HEK293 (cell line): ENCODE data around the gene MYO1D.
A peak's percentile ranks its signal among the peaks of the same experiment; 100 is the strongest.

ENCODE experiments used
- CTCF ChIA-PET: fragments of 350-600 bp; formaldehyde crosslinking; extraction: SDS; loops from one replicate; lab custom pipeline; 2021; ENCODE audit warnings: antibody characterized with exemption; lab: Yijun Ruan, JAX
- POLR2A ChIA-PET: fragments of 300-600 bp; formaldehyde crosslinking; extraction: SDS; loops from one replicate; lab custom pipeline; 2020; ENCODE audit warnings: antibody characterized with exemption, inconsistent platforms; lab: Yijun Ruan, JAX
- H3K27ac ChIP-seq: fragments of 200-500 bp; sonication (Bioruptor generic); 2 replicates; pipeline ENCODE4 v1.5.1; 2014; ENCODE audit warnings: low read depth, low read length, control low read depth, inconsistent platforms; ENCODE audit errors: extremely low read depth
- H3K36me3 ChIP-seq, 2 experiments: fragments of 200-500 bp in 1 of 2; sonication (Bioruptor generic) in 1 of 2; 1 replicate in 1 of 2; 2 replicates in 1 of 2; pipeline ENCODE4 v1.5.1; 2014 to 2017; ENCODE audit warnings: inconsistent platforms in 2 of 2, low read length in 2 of 2; ENCODE audit not compliant: control insufficient read depth in 2 of 2, insufficient read depth in 1 of 2
- H3K4me1 ChIP-seq: fragments of 200-500 bp; sonication (Bioruptor generic); 2 replicates; pipeline ENCODE4 v1.5.1; 2014; ENCODE audit warnings: mild to moderate bottlenecking, low read length, inconsistent platforms; ENCODE audit not compliant: control insufficient read depth, insufficient read depth
- H3K4me3 ChIP-seq: 2 replicates; pipeline ENCODE4 v1.5.1; 2011; ENCODE audit warnings: low read depth, mild to moderate bottlenecking, control low read depth, low read length, moderate library complexity
- H3K9me3 ChIP-seq: fragments of 200-500 bp; sonication (Bioruptor generic); 2 replicates; pipeline ENCODE4 v1.5.1; 2014; ENCODE audit warnings: low read depth, low read length, inconsistent platforms; ENCODE audit not compliant: control insufficient read depth, insufficient read depth
- EGR2 ChIP-seq: fragments of 450-650 bp; formaldehyde crosslinking; IDR thresholded peaks from 2 replicates; pipeline ENCODE4 v1.5.1; 2016; ENCODE audit warnings: low read depth, missing biosample characterization, missing genetic modification characterization
- HOXD13 ChIP-seq: sonication (generic); formaldehyde crosslinking; IDR thresholded peaks from 2 replicates; pipeline ENCODE4 v1.8.0; 2022; ENCODE audit warnings: missing genetic modification reagents, borderline replicate concordance
- IKZF3 ChIP-seq: fragments of 450-650 bp; IDR thresholded peaks from 2 replicates; pipeline ENCODE4 v1.5.0; 2018; ENCODE audit warnings: missing biosample characterization, mild to moderate bottlenecking, missing genetic modification characterization, moderate library complexity
- SALL2 ChIP-seq: fragments of 450-650 bp; formaldehyde crosslinking; IDR thresholded peaks from 2 replicates; pipeline ENCODE4 v1.5.0; 2017; ENCODE audit warnings: missing biosample characterization, mild to moderate bottlenecking, missing genetic modification characterization, borderline replicate concordance
- WT1 ChIP-seq: fragments of 450-650 bp; formaldehyde crosslinking; IDR thresholded peaks from 2 replicates; pipeline ENCODE4 v1.5.1; 2016; ENCODE audit warnings: missing biosample characterization, missing genetic modification characterization
- ZFP69B ChIP-seq: fragments of 450-650 bp; formaldehyde crosslinking; IDR thresholded peaks from 2 replicates; pipeline ENCODE4 v1.5.1; 2016; ENCODE audit warnings: missing biosample characterization, missing genetic modification characterization
- ZNF174 ChIP-seq: fragments of 450-650 bp; formaldehyde crosslinking; IDR thresholded peaks from 2 replicates; pipeline ENCODE4 v1.5.0; 2017; ENCODE audit warnings: missing biosample characterization, mild to moderate bottlenecking, missing genetic modification characterization
- ZNF202 ChIP-seq: fragments of 450-650 bp; formaldehyde crosslinking; IDR thresholded peaks from 2 replicates; pipeline ENCODE4 v1.5.1; 2016; ENCODE audit warnings: missing biosample characterization, missing genetic modification characterization, borderline replicate concordance
- ZNF214 ChIP-seq: fragments of 450-650 bp; formaldehyde crosslinking; IDR thresholded peaks from 2 replicates; pipeline ENCODE4 v1.5.1; 2017; ENCODE audit warnings: missing biosample characterization, mild to moderate bottlenecking, missing genetic modification characterization, borderline replicate concordance
- ZNF37A ChIP-seq: fragments of 450-650 bp; IDR thresholded peaks from 2 replicates; pipeline ENCODE4 v1.5.1; 2018; ENCODE audit warnings: missing biosample characterization, missing genetic modification characterization
- ZNF394 ChIP-seq: fragments of 450-650 bp; formaldehyde crosslinking; IDR thresholded peaks from 2 replicates; pipeline ENCODE4 v1.5.1; 2016; ENCODE audit warnings: missing biosample characterization, missing genetic modification characterization, mild to moderate bottlenecking, moderate library complexity, borderline replicate concordance
- ZNF549 ChIP-seq: fragments of 450-650 bp; IDR thresholded peaks from 2 replicates; pipeline ENCODE4 v1.5.1; 2018; ENCODE audit warnings: missing biosample characterization, missing genetic modification characterization, mild to moderate bottlenecking, inconsistent platforms, moderate library complexity
- ZNF747 ChIP-seq: fragments of 450-650 bp; formaldehyde crosslinking; IDR thresholded peaks from 2 replicates; pipeline ENCODE4 v1.5.1; 2016; ENCODE audit warnings: missing biosample characterization, missing genetic modification characterization
- ZNF768 ChIP-seq: fragments of 450-650 bp; formaldehyde crosslinking; IDR thresholded peaks from 2 replicates; pipeline ENCODE4 v1.5.1; 2018; ENCODE audit warnings: missing biosample characterization, mild to moderate bottlenecking, missing genetic modification characterization
- ZNF830 ChIP-seq: fragments of 450-650 bp; IDR thresholded peaks from 2 replicates; pipeline ENCODE4 v1.5.0; 2018; ENCODE audit warnings: missing biosample characterization, missing genetic modification characterization, low read depth, mild to moderate bottlenecking, moderate library complexity
- TF ChIP-seq, protein P1 (sequence below): fragments of 450-650 bp; formaldehyde crosslinking; IDR thresholded peaks from 2 replicates; pipeline ENCODE4 v1.5.1; 2016; ENCODE audit warnings: missing biosample characterization, missing genetic modification characterization
- TF ChIP-seq, protein P2 (sequence below): fragments of 450-650 bp; formaldehyde crosslinking; IDR thresholded peaks from 2 replicates; pipeline ENCODE4 v1.5.1; 2016; ENCODE audit warnings: missing biosample characterization, missing genetic modification characterization
- TF ChIP-seq, protein P3 (sequence below): fragments of 450-650 bp; formaldehyde crosslinking; IDR thresholded peaks from 2 replicates; pipeline ENCODE4 v1.5.1; 2016; ENCODE audit warnings: missing biosample characterization, missing genetic modification characterization
- TF ChIP-seq, protein P4 (sequence below): fragments of 450-650 bp; formaldehyde crosslinking; IDR thresholded peaks from 2 replicates; pipeline ENCODE4 v1.5.1; 2017; ENCODE audit warnings: missing biosample characterization, missing genetic modification characterization

MYO1D gene

DNA sequence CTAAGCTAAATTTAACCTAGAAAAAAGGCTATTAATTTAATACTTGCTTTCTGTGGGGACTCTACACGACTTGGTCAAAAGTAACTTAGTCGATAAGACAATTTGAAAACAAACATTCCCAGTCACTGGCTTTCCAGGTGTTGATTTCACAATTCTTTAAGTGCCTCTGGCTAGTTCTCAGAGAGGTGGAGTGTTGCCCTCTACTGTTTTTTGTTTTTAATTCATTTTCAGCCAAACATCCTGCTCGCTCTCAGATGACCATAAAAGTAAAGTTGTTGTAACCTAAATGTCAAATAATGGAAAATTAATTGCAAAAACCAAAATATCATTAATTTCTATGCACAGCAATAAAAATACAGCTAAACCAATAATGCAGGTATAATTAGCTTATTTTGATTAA lies 107.1 kb downstream of the MYO1D start (continued):
- TF ChIP-seq, protein P1, sequence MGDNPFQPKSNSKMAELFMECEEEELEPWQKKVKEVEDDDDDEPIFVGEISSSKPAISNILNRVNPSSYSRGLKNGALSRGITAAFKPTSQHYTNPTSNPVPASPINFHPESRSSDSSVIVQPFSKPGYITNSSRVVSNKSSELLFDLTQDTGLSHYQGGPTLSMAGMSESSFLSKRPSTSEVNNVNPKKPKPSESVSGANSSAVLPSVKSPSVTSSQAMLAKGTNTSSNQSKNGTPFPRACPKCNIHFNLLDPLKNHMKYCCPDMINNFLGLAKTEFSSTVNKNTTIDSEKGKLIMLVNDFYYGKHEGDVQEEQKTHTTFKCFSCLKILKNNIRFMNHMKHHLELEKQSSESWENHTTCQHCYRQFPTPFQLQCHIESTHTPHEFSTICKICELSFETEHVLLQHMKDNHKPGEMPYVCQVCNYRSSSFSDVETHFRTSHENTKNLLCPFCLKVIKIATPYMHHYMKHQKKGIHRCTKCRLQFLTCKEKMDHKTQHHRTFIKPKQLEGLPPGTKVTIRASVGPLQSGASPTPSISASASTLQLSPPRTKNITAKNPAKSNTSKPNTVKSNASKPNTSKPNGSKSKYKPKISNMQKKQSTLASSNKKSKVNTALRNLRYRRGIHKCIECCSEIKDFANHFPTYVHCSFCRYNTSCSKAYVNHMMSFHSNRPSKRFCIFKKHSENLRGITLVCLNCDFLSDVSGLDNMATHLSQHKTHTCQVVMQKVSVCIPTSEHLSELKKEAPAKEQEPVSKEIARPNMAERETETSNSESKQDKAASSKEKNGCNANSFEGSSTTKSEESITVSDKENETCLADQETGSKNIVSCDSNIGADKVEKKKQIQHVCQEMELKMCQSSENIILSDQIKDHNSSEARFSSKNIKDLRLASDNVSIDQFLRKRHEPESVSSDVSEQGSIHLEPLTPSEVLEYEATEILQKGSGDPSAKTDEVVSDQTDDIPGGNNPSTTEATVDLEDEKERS (tag by site-specific recombination): no peak
- TF ChIP-seq ZNF830 (tag by site-specific recombination): no peak
- TF ChIP-seq, protein P2, sequence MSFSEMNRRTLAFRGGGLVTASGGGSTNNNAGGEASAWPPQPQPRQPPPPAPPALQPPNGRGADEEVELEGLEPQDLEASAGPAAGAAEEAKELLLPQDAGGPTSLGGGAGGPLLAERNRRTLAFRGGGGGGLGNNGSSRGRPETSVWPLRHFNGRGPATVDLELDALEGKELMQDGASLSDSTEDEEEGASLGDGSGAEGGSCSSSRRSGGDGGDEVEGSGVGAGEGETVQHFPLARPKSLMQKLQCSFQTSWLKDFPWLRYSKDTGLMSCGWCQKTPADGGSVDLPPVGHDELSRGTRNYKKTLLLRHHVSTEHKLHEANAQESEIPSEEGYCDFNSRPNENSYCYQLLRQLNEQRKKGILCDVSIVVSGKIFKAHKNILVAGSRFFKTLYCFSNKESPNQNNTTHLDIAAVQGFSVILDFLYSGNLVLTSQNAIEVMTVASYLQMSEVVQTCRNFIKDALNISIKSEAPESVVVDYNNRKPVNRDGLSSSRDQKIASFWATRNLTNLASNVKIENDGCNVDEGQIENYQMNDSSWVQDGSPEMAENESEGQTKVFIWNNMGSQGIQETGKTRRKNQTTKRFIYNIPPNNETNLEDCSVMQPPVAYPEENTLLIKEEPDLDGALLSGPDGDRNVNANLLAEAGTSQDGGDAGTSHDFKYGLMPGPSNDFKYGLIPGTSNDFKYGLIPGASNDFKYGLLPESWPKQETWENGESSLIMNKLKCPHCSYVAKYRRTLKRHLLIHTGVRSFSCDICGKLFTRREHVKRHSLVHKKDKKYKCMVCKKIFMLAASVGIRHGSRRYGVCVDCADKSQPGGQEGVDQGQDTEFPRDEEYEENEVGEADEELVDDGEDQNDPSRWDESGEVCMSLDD (tag by site-specific recombination): no peak
- TF ChIP-seq, protein P3, sequence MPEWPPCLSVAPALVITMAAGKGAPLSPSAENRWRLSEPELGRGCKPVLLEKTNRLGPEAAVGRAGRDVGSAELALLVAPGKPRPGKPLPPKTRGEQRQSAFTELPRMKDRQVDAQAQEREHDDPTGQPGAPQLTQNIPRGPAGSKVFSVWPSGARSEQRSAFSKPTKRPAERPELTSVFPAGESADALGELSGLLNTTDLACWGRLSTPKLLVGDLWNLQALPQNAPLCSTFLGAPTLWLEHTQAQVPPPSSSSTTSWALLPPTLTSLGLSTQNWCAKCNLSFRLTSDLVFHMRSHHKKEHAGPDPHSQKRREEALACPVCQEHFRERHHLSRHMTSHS (tag by site-specific recombination): no peak
- TF ChIP-seq SALL2: no peak
- TF ChIP-seq ZNF214 (tag by site-specific recombination): no peak
- no peak for TF ChIP-seq HOXD13 (CRISPR knock-in tag)
- 0 out of 2 replicates have a peak, but pooled peaks have one; percentile 15 for TF ChIP-seq IKZF3 (tag by site-specific recombination)
- no peak for TF ChIP-seq ZFP69B (tag by site-specific recombination)
- no peak for TF ChIP-seq ZNF549 (tag by site-specific recombination)
- no peak for TF ChIP-seq ZNF768 (tag by site-specific recombination)
- no peak for TF ChIP-seq WT1 (tag by site-specific recombination)
- TF ChIP-seq ZNF394 (tag by site-specific recombination): no peak

DNA sequence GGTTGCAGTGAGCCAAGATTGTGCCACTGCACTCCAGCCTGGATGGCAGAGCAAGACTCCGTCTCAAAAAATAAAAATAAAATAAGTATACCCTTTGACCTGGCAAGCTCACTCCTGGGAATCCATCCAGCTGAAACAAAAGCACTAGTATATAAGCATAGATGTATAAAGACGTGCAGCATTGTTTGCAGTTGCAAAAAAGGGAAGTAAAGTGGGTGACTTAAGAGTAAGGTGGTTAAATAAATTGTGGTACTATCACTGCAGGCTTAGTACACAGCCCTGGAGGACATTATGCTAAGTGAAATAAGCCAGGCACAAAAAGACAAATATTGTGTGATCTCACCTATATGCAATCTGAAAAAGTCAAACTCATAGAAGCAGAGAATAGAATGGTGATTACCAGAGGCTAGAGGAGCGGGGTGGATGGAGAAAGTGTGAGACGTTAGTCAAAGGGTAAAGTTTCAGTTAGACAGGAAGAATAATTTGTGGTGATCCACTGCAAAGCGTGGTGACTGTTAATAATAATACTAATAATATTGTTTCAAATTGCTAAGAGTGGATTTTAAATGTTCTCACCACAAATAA lies 113.0 kb downstream of the MYO1D start:
- no peaks in the 10 kb centered on the region for H3K9me3 ChIP-seq
- ChIA-PET CTCF (interaction anchor here (1.0 to 1.1 kb wide), 3 partner anchors 9 to 305 kb away, joined by 3 to 6 read pairs (median 5); no protein-coding TSS in a partner anchor), POLR2A (no interaction called here)
- H3K36me3 ChIP-seq: peaks cover 3 to 17% of the 10 kb centered on the region in 2 experiments; a peak in 2 of 3 replicates
- H3K4me1 ChIP-seq: no peaks in the 10 kb centered on the region
- H3K4me3 ChIP-seq: no peak overlapping the region
- no peak for TF ChIP-seq EGR2 (tag by site-specific recombination)
- no peak for TF ChIP-seq ZNF174 (tag by site-specific recombination)
- TF ChIP-seq, protein P4, sequence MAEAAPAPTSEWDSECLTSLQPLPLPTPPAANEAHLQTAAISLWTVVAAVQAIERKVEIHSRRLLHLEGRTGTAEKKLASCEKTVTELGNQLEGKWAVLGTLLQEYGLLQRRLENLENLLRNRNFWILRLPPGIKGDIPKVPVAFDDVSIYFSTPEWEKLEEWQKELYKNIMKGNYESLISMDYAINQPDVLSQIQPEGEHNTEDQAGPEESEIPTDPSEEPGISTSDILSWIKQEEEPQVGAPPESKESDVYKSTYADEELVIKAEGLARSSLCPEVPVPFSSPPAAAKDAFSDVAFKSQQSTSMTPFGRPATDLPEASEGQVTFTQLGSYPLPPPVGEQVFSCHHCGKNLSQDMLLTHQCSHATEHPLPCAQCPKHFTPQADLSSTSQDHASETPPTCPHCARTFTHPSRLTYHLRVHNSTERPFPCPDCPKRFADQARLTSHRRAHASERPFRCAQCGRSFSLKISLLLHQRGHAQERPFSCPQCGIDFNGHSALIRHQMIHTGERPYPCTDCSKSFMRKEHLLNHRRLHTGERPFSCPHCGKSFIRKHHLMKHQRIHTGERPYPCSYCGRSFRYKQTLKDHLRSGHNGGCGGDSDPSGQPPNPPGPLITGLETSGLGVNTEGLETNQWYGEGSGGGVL (tag by site-specific recombination): no peak
- TF ChIP-seq ZNF747 (tag by site-specific recombination): no peak
- TF ChIP-seq ZNF202 (tag by site-specific recombination): no peak
- TF ChIP-seq ZNF37A (tag by site-specific recombination): no peak
- H3K27ac ChIP-seq: no peak overlapping the region
